Adrenal gland (tissue), 5 donors: ENCODE data around the gene KIAA2012.

Source experiments
- POLR2A ChIP-seq, 2 donors: fragments of 450-650 bp; IDR thresholded peaks; one replicate each; pipeline ENCODE4 v1.6.1; 2017; ENCODE audit warnings: antibody characterized with exemption in 2 of 2, mild to moderate bottlenecking in 2 of 2, moderate library complexity in 1 of 2
- TF ChIP-seq, protein P1 (sequence below), 6 experiments: fragments of 450-650 bp in 4 of 6; fragments of 200-600 bp in 2 of 6; sonication (generic) in 1 of 6; IDR thresholded peaks; 1 replicate in 5 of 6; 2 replicates in 1 of 6; pipeline versions ENCODE4 v1.5.1 to v1.8.0; 2016 to 2021; ENCODE audit warnings: antibody characterized with exemption in 6 of 6, mild to moderate bottlenecking in 2 of 6, moderate library complexity in 1 of 6
- donor health status: DM: no; HTN: no; CAD: no.

DNA sequence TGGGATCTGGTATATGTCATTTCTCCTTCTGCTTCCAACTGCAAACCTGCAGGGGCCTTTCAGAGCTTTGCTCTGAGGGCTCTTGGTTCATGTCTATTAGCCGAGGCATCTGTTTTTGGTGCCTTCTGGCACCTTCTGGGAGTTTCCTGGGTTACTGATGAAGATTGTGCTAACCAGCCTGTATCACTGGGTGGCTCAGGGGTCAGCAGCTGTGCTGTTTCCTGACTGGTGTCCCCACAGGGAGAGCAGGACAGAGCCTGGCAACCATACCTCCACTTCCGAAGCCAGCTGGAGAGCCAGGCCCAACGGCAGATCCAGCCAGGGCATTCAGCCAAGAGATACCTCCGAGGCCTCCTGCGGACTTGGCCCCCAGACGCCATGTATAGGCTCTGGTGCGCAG, 17.5 kb downstream of the KIAA2012 start:
- TF ChIP-seq, protein P1, sequence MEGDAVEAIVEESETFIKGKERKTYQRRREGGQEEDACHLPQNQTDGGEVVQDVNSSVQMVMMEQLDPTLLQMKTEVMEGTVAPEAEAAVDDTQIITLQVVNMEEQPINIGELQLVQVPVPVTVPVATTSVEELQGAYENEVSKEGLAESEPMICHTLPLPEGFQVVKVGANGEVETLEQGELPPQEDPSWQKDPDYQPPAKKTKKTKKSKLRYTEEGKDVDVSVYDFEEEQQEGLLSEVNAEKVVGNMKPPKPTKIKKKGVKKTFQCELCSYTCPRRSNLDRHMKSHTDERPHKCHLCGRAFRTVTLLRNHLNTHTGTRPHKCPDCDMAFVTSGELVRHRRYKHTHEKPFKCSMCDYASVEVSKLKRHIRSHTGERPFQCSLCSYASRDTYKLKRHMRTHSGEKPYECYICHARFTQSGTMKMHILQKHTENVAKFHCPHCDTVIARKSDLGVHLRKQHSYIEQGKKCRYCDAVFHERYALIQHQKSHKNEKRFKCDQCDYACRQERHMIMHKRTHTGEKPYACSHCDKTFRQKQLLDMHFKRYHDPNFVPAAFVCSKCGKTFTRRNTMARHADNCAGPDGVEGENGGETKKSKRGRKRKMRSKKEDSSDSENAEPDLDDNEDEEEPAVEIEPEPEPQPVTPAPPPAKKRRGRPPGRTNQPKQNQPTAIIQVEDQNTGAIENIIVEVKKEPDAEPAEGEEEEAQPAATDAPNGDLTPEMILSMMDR (IDR thresholded peaks at IDR 0.05), result no peak
- no peak for TF ChIP-seq POLR2A (IDR thresholded peaks at IDR 0.05)
